ENCODE data around the gene SDC1.

GRCh38 chr2:20214566-20215182, 10.3 kb downstream of the SDC1 start:
- TF ChIP-seq, protein P1, sequence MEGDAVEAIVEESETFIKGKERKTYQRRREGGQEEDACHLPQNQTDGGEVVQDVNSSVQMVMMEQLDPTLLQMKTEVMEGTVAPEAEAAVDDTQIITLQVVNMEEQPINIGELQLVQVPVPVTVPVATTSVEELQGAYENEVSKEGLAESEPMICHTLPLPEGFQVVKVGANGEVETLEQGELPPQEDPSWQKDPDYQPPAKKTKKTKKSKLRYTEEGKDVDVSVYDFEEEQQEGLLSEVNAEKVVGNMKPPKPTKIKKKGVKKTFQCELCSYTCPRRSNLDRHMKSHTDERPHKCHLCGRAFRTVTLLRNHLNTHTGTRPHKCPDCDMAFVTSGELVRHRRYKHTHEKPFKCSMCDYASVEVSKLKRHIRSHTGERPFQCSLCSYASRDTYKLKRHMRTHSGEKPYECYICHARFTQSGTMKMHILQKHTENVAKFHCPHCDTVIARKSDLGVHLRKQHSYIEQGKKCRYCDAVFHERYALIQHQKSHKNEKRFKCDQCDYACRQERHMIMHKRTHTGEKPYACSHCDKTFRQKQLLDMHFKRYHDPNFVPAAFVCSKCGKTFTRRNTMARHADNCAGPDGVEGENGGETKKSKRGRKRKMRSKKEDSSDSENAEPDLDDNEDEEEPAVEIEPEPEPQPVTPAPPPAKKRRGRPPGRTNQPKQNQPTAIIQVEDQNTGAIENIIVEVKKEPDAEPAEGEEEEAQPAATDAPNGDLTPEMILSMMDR (IDR thresholded peaks at IDR 0.05; ENCODE audit: insufficient read depth, low read depth, low read length): no peak
- TF ChIP-seq EZH2 (IDR thresholded peaks at IDR 0.05; ENCODE audit: insufficient read depth, low read length): no peak

All from astrocyte (in vitro differentiated cells and primary cell).